Lung (tissue), 13 donors: ENCODE results near the gene NPPA. TPM values are rescaled to one million over a fixed set of nuclear protein-coding genes. Genes with fewer than 3 reads are reported as not detected.

Source experiments
- ATAC-seq: fragments of 200-7000 bp; cut with Tn5 transposase; one replicate; pipeline ENCODE4 v1.9.1; 2020; ENCODE audit warnings: moderate number of reproducible peaks; ENCODE audit not compliant: insufficient read depth, low FRiP score
- DNase-seq, 3 donors: peaks; one replicate each; pipeline ENCODE4 v3.0.0-alpha.2; 2013 to 2017
- H3K27ac ChIP-seq, 2 donors: one replicate each; pipeline ENCODE4 v1.5.1; 2013; ENCODE audit warnings: mild to moderate bottlenecking in 2 of 2, moderate library complexity in 2 of 2, control low read depth in 1 of 2, inconsistent platforms in 1 of 2, low read depth in 1 of 2, low read length in 1 of 2
- H3K27me3 ChIP-seq, 3 donors: one replicate each; pipeline ENCODE4 v1.5.1; 2013; ENCODE audit warnings: low read length in 2 of 3; ENCODE audit not compliant: control insufficient read depth in 3 of 3, insufficient read depth in 3 of 3
- H3K36me3 ChIP-seq, 4 donors: one replicate each; pipeline ENCODE4 v1.5.1; 2013; ENCODE audit warnings: low read length in 4 of 4, mild to moderate bottlenecking in 1 of 4, moderate library complexity in 1 of 4; ENCODE audit not compliant: control insufficient read depth in 4 of 4, insufficient read depth in 4 of 4
- H3K4me1 ChIP-seq, 5 donors: one replicate each; pipeline ENCODE4 v1.5.1; 2013; ENCODE audit warnings: low read length in 5 of 5, mild to moderate bottlenecking in 2 of 5, moderate library complexity in 1 of 5; ENCODE audit not compliant: control insufficient read depth in 5 of 5, insufficient read depth in 5 of 5
- H3K4me3 ChIP-seq: one replicate; pipeline ENCODE4 v1.5.1; 2013; ENCODE audit warnings: mild to moderate bottlenecking, control low read depth, moderate library complexity
- H3K9ac ChIP-seq, 2 donors: one replicate each; pipeline ENCODE4 v1.5.1; 2013; ENCODE audit warnings: low read length in 2 of 2, control low read depth in 1 of 2; ENCODE audit not compliant: insufficient read depth in 1 of 2
- H3K9me3 ChIP-seq, 4 donors: one replicate each; pipeline ENCODE4 v1.5.1; 2013; ENCODE audit warnings: low read length in 3 of 4, mild to moderate bottlenecking in 1 of 4, moderate library complexity in 1 of 4; ENCODE audit not compliant: control insufficient read depth in 4 of 4, insufficient read depth in 3 of 4
- WGBS, 2 donors: extraction: QIAGEN DNeasy Blood & Tissue Kit; methylation state at CpG; one replicate each; pipeline ENCODE4 v1.1.7; 2013; 5-methylcytosine and 5-hydroxymethylcytosine counted together
- polyA plus RNA-seq, 2 donors: library from polyadenylated mRNA; stranded (reverse); fragments of 200-250 nt; gene quantifications; one replicate each; pipeline ENCODE4 v1.2.1, GENCODE V29; 2013
- small RNA-seq: library from RNA; depleted of rRNA; stranded (forward); fragments of <200 nt; gene quantifications from one replicate; pipeline ENCODE3, GENCODE V24; 2014; ENCODE audit warnings: low replicate concordance
- total RNA-seq, 2 donors: library from RNA; depleted of rRNA in 1 of 2; stranded (reverse); fragments of >200 nt in 1 of 2; gene quantifications; one replicate each; pipeline ENCODE4 v1.2.1, GENCODE V29; 2014 to 2021
- TF ChIP-seq, protein P1 (sequence below): IDR thresholded peaks from 2 replicates; pipeline ENCODE4 v1.5.1; 2012; ENCODE audit warnings: mild to moderate bottlenecking; ENCODE audit errors: control extremely low read depth, extremely low read depth
- donor health status: control.
- donor health status: control.
- donor health status: Bipolar disorder and iron deficiency.
- donor health status: healthy.
- donor health status: DM: yes; HTN: yes; CAD: no.

The NPPA gene
- total and polyA plus RNA-seq, 4 donors = 0.81 to 19.8 (median 6.7) TPM; not detected in 1

DNA sequence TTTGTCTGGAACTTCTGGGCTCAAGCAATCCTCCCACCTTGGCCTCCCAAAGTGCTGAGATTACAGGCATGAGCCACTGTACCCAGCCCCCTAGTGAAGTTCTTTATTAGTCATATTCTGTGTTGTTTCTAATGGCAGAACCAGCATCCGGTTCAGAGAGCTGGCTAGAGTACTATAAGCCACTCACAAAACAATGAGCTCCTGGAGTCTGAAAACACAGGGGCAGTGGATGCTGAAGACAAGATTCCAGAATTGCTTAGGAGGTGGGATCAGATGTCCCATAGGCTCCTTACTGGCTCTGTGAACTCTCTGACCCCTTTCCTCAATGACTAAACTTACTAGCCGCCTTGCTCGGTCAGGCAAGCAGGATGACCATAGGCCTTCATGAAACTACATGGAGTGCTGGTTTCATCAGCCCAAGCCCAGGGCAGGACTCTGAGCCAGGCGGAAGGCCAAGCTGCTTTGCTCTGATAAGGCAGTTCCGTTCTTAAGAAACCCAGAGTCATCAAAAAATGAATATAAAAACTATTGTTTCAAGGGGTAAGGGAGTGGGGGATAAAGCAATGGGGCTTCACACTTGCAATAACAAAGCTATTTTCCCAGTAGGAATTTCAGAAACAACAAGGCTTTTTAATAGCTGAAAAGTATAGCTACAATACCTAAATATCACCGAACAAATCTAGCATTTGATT lies 49.9 kb downstream of the NPPA start:
- Histone ChIP-seq H3K4me1 (peaks cover 0 to 12% (median 5%) of the 10 kb centered on the region in 5 donors), H3K4me3 (no peak overlapping the region), H3K9me3 (peaks cover 0 to 6% (median 0%) of the 10 kb centered on the region in 4 donors), H3K9ac (no peak overlapping the region), H3K27ac (peak overlapping the region; percentile 15 to 64), H3K27me3 (no peaks in the 10 kb centered on the region), H3K36me3 (peaks cover 10 to 52% (median 24%) of the 10 kb centered on the region in 4 donors)
- ATAC-seq (peak; percentile 77), DNase-seq (peak in 2 of 3 donors; percentile 58 to 76)
- WGBS, 2 donors = 79 to 91% methylated on average over 6 of the region's 6 CpGs
- TF ChIP-seq, protein P1, sequence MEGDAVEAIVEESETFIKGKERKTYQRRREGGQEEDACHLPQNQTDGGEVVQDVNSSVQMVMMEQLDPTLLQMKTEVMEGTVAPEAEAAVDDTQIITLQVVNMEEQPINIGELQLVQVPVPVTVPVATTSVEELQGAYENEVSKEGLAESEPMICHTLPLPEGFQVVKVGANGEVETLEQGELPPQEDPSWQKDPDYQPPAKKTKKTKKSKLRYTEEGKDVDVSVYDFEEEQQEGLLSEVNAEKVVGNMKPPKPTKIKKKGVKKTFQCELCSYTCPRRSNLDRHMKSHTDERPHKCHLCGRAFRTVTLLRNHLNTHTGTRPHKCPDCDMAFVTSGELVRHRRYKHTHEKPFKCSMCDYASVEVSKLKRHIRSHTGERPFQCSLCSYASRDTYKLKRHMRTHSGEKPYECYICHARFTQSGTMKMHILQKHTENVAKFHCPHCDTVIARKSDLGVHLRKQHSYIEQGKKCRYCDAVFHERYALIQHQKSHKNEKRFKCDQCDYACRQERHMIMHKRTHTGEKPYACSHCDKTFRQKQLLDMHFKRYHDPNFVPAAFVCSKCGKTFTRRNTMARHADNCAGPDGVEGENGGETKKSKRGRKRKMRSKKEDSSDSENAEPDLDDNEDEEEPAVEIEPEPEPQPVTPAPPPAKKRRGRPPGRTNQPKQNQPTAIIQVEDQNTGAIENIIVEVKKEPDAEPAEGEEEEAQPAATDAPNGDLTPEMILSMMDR = no peak

DNA sequence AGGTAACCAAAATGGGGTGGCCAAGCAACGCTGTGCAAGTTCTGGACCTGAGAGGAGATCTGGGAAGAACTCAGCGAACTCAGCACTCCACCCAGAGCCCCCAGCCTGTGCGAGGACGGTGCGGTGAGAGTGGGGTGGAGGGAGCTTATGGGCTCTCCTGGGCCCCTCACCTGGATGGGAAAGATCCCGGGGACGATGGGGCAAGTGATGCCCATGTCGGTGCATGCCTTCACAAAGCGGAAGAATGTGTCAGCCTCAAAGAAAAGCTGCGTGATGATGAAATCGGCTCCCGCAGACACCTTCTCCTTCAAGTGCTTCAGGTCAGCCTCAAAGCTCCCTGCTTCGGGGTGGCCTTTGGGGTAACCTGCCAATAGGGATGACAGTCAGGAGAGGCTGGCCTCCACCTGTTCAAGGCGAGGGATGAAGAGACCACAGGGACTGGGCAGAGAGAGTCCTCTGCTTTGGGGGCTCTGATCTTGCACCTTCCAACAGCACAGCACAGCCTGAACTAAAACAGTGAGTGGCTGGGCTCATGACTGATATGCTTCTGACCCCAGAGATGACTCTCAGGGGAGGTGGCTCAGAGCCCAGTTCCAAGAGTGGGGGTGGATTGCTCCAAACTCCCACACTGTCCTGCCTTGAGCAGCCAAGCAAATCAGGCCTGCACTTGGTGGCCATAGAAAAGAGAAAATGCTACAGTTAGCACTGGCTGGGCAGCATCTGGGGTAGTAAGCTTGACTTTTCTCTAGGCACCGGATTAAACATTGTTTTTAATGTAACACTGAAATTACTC lies 51.4 kb downstream of the NPPA start:
- peaks cover 0 to 24% (median 0%) of the 10 kb centered on the region in 5 donors for H3K4me1 ChIP-seq
- no peak overlapping the region for H3K9ac ChIP-seq
- no peaks in the 10 kb centered on the region for H3K27me3 ChIP-seq
- H3K27ac ChIP-seq = peak overlapping the region; percentile 32 to 70
- ATAC-seq (no peak), DNase-seq (no peak)
- peak overlapping the region; percentile 9 for H3K4me3 ChIP-seq
- 94 to 97% methylated on average over 15 of the region's 15 CpGs for WGBS, 2 donors
- TF ChIP-seq, protein P1 = no peak
- peaks cover 10 to 62% (median 34%) of the 10 kb centered on the region in 4 donors for H3K36me3 ChIP-seq
- H3K9me3 ChIP-seq = peaks cover 0 to 6% (median 0%) of the 10 kb centered on the region in 4 donors

Small RNA genes within 50 kb of the gene (small RNA-seq; reads per million reads assigned to genes)
- gene RF02156 (not detected), gene RF02157 (not detected), gene RF02158 (not detected)

Other genes starting within 250 kb of the NPPA start
- 10 to 100 TPM in 1 of 2 donors, under 1 TPM in 1; 0.20 to 10.7 TPM for gene FBXO2, start 193.4 kb downstream of the NPPA start, total RNA-seq
- 10 to 100 TPM in 1 of 2 donors, 1 to 10 TPM in 1; 9.5 to 12.5 TPM for gene FBXO2, start 193.4 kb downstream of the NPPA start, polyA plus RNA-seq
- 10 to 100 TPM; 14.0 to 14.4 TPM for gene FBXO44, start 192.9 kb downstream of the NPPA start, total RNA-seq
- gene FBXO44, start 192.9 kb downstream of the NPPA start, polyA plus RNA-seq = 10 to 100 TPM; 10.6 to 19.6 TPM
- gene FBXO6, start 183.6 kb downstream of the NPPA start, total RNA-seq = 10 to 100 TPM in 1 of 2 donors, 1 to 10 TPM in 1; 8.7 to 14.7 TPM
- gene FBXO6, start 183.6 kb downstream of the NPPA start, polyA plus RNA-seq = 10 to 100 TPM; 18.3 to 32.0 TPM
- 10 to 100 TPM; 23.4 to 28.1 TPM for gene MAD2L2, start 166.6 kb downstream of the NPPA start, total RNA-seq
- 10 to 100 TPM; 32.8 to 61.9 TPM for gene MAD2L2, start 166.6 kb downstream of the NPPA start, polyA plus RNA-seq
- under 1 TPM; 0.06 to 0.31 TPM for gene DRAXIN, start 156.1 kb downstream of the NPPA start, total RNA-seq
- under 1 TPM; 0.04 to 0.22 TPM for gene DRAXIN, start 156.1 kb downstream of the NPPA start, polyA plus RNA-seq
- 10 to 100 TPM; 37.0 to 93.9 TPM for gene AGTRAP, start 111.6 kb downstream of the NPPA start, total RNA-seq
- gene AGTRAP, start 111.6 kb downstream of the NPPA start, polyA plus RNA-seq = 100 to 1,000 TPM in 1 of 2 donors, 10 to 100 TPM in 1; 72.7 to 266 TPM
- gene C1orf167, start 85.6 kb downstream of the NPPA start, total RNA-seq = 1 to 10 TPM in 1 of 2 donors, under 1 TPM in 1; 0.91 to 7.2 TPM
- 10 to 100 TPM; 11.0 to 11.3 TPM for gene C1orf167, start 85.6 kb downstream of the NPPA start, polyA plus RNA-seq
- 10 to 100 TPM; 34.0 to 61.4 TPM for gene MTHFR, start 41.8 kb downstream of the NPPA start, total RNA-seq
- gene MTHFR, start 41.8 kb downstream of the NPPA start, polyA plus RNA-seq = 10 to 100 TPM; 20.6 to 26.1 TPM
- 10 to 100 TPM; 16.7 to 35.7 TPM for gene CLCN6, start 41.6 kb downstream of the NPPA start, total RNA-seq
- gene CLCN6, start 41.6 kb downstream of the NPPA start, polyA plus RNA-seq = 10 to 100 TPM; 17.9 to 18.2 TPM
- 1 to 10 TPM in 1 of 2 donors, not detected in 1; 3.6 TPM for gene NPPB, start 11.2 kb upstream of the NPPA start, total RNA-seq
- gene NPPB, start 11.2 kb upstream of the NPPA start, polyA plus RNA-seq = 1 to 10 TPM in 1 of 2 donors, under 1 TPM in 1; 0.45 to 1.1 TPM
- gene KIAA2013, start 78.6 kb upstream of the NPPA start, total RNA-seq = 10 to 100 TPM; 28.1 to 54.5 TPM
- gene KIAA2013, start 78.6 kb upstream of the NPPA start, polyA plus RNA-seq = 10 to 100 TPM; 34.0 to 48.3 TPM
- gene PLOD1, start 86.9 kb upstream of the NPPA start, total RNA-seq = 10 to 100 TPM; 68.8 to 89.5 TPM
- 100 to 1,000 TPM in 1 of 2 donors, 10 to 100 TPM in 1; 33.5 to 112 TPM for gene PLOD1, start 86.9 kb upstream of the NPPA start, polyA plus RNA-seq
- 10 to 100 TPM; 26.7 to 70.8 TPM for gene MFN2, start 132.7 kb upstream of the NPPA start, total RNA-seq
- gene MFN2, start 132.7 kb upstream of the NPPA start, polyA plus RNA-seq = 10 to 100 TPM; 30.4 to 49.3 TPM
- 10 to 100 TPM; 16.1 to 45.8 TPM for gene MIIP, start 171.7 kb upstream of the NPPA start, total RNA-seq
- 10 to 100 TPM; 33.1 to 58.0 TPM for gene MIIP, start 171.7 kb upstream of the NPPA start, polyA plus RNA-seq
- 1 to 10 TPM; 1.6 to 1.9 TPM for gene TNFRSF8, start 215.5 kb upstream of the NPPA start, total RNA-seq
- gene TNFRSF8, start 215.5 kb upstream of the NPPA start, polyA plus RNA-seq = 1 to 10 TPM; 2.2 to 5.3 TPM